ENCODE data around the gene NHLRC4. TPM values are rescaled to one million over a fixed set of nuclear protein-coding genes. Genes with fewer than 3 reads are reported as not detected.

Gene NHLRC4
- total and polyA plus RNA-seq, 7 donors: 0.06 to 0.39 (median 0.27) TPM; not detected in 1

DNA sequence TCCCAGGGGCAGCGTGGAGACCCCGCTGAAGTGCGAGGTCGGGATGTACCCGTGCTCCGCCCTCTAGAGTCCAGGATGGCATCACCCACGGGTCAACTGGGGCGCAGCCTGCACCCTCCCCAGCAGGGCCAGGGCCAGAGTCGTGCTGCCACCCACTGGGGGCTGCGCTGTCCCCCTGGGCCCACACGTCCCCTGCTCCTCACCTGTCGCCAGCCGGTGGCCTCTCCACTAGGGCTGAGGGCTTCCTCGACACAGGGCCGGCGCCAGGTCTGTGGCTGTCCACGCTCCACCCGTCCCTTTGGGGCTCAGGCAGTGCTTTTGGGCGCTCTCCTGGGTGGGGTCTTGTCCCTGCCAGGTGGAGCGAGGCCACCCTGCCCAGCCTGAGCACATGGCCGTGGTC, 18.2 kb upstream of the NHLRC4 start:
- TF ChIP-seq, protein P1, sequence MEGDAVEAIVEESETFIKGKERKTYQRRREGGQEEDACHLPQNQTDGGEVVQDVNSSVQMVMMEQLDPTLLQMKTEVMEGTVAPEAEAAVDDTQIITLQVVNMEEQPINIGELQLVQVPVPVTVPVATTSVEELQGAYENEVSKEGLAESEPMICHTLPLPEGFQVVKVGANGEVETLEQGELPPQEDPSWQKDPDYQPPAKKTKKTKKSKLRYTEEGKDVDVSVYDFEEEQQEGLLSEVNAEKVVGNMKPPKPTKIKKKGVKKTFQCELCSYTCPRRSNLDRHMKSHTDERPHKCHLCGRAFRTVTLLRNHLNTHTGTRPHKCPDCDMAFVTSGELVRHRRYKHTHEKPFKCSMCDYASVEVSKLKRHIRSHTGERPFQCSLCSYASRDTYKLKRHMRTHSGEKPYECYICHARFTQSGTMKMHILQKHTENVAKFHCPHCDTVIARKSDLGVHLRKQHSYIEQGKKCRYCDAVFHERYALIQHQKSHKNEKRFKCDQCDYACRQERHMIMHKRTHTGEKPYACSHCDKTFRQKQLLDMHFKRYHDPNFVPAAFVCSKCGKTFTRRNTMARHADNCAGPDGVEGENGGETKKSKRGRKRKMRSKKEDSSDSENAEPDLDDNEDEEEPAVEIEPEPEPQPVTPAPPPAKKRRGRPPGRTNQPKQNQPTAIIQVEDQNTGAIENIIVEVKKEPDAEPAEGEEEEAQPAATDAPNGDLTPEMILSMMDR (IDR thresholded peaks at IDR 0.05): no peak
- Histone ChIP-seq H3K27ac (no peak overlapping the region), H3K36me3 (ENCODE audit: insufficient read depth in 1 of 2, low read depth in 1 of 2) (peaks cover 8 to 52% of the 10 kb centered on the region in 2 donors), H3K4me1 (no peaks in the 10 kb centered on the region), H3K27me3 (ENCODE audit: insufficient read depth in 3 of 3, low read length in 2 of 3) (no peaks in the 10 kb centered on the region), H3K4me3 (no peak overlapping the region), H3K9me3 (no peaks in the 10 kb centered on the region)
- intact Hi-C loops (cut with DNase I): no loop called here
- ATAC-seq: no peak
- DNase-seq: no peak
- WGBS, 3 donors: 94 to 96% (median 95%) methylated on average over 20 to 21 of the region's 21 CpGs

DNA sequence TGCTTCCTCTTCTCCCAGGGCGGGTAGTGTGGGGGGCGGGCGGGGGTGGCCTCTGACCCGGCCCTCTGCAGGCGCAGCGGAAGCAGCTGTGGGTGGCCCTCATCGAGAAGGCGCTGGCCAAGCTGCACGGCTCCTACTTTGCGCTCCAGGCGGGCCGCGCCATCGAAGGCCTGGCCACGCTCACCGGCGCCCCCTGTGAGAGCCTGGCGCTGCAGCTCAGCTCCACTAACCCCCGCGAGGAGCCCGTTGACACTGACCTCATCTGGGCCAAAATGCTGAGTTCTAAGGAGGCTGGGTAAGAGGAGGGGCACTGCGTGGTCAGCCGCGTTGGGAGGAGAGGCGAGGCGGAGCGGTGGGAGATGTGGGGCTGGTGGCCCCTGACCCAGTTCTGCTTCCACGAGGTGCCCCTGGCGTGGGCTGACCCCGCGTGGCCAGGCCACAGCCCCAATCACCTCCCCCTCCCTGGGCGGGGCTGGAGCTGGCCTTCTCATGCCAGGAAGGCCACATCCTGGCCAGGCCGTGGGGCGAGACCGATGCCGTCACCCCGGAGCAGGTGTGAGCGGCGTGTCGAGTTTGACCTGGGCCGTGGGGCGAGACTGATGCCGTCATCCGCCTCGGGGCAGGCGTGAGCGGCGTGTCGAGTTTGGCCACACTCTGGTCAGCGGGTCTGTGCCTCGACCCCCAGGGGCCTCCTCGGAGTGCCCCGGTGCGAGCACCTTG, 17.1 kb upstream of the NHLRC4 start:
- Histone ChIP-seq H3K36me3 (ENCODE audit: insufficient read depth in 1 of 2, low read depth in 1 of 2) (peaks cover 8 to 58% of the 10 kb centered on the region in 2 donors), H3K4me1 (no peaks in the 10 kb centered on the region), H3K4me3 (no peak overlapping the region), H3K27ac (no peak overlapping the region), H3K9me3 (no peaks in the 10 kb centered on the region), H3K27me3 (ENCODE audit: insufficient read depth in 3 of 3, low read length in 2 of 3) (no peaks in the 10 kb centered on the region)
- intact Hi-C loops (cut with DNase I): no loop called here
- TF ChIP-seq, protein P1 (IDR thresholded peaks at IDR 0.05): no peak
- DNase-seq (no peak), ATAC-seq (no peak)
- WGBS, 3 donors: 94 to 95% (median 94%) methylated on average over 40 to 54 of the region's 54 CpGs

DNA sequence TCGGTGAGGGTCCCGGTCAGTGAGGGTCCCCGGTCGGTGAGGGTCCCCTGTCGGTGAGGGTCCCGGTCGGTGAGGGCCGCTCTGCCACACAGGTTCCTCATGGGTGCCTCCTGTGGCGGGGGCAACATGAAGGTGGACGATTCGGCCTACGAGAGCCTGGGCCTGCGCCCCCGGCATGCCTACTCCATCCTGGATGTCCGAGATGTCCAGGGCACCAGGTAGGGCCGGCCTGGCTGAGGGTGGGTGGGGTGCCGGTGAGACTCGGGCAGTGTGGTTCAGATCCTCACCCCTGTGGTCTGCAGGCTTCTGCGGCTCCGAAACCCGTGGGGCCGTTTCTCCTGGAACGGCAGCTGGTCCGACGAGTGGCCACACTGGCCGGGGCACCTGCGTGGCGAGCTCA, 15.6 kb upstream of the NHLRC4 start:
- no peak for DNase-seq
- H3K27ac ChIP-seq: no peak overlapping the region
- intact Hi-C loops (cut with DNase I): no loop called here
- ATAC-seq: no peak
- WGBS, 3 donors: 96 to 97% (median 97%) methylated on average over 24 to 28 of the region's 28 CpGs
- H3K36me3 ChIP-seq (ENCODE audit: insufficient read depth in 1 of 2, low read depth in 1 of 2): peaks cover 8 to 58% of the 10 kb centered on the region in 2 donors
- no peaks in the 10 kb centered on the region for H3K9me3 ChIP-seq
- no peaks in the 10 kb centered on the region for H3K4me1 ChIP-seq
- no peaks in the 10 kb centered on the region for H3K27me3 ChIP-seq (ENCODE audit: insufficient read depth in 3 of 3, low read length in 2 of 3)
- TF ChIP-seq, protein P1 (IDR thresholded peaks at IDR 0.05): no peak
- H3K4me3 ChIP-seq: no peak overlapping the region

DNA sequence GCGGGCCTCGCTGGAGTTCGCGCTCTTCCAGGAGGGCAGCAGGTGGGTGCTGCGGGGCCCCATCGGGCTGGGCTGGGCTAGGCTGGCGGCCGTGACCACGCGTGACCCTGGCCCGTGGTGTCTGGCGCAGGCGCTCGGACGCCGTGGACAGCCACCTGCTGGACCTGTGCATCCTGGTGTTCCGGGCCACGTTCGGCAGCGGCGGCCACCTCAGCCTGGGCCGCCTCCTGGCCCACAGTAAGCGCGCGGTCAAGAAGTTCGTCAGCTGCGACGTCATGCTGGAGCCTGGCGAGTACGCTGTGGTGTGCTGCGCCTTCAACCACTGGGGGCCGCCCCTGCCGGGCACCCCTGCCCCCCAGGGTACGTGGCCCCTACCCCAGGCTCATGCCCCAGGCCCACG, 14.6 kb upstream of the NHLRC4 start:
- Histone ChIP-seq H3K27me3 (ENCODE audit: insufficient read depth in 3 of 3, low read length in 2 of 3) (no peaks in the 10 kb centered on the region), H3K9me3 (no peaks in the 10 kb centered on the region), H3K4me1 (no peaks in the 10 kb centered on the region), H3K4me3 (no peak overlapping the region), H3K27ac (no peak overlapping the region), H3K36me3 (ENCODE audit: insufficient read depth in 1 of 2, low read depth in 1 of 2) (peaks cover 8 to 58% of the 10 kb centered on the region in 2 donors)
- DNase-seq: no peak
- intact Hi-C loops (cut with DNase I): no loop called here
- ATAC-seq: no peak
- TF ChIP-seq, protein P1 (IDR thresholded peaks at IDR 0.05): no peak
- WGBS, 3 donors: 94 to 95% (median 95%) methylated on average over 31 to 35 of the region's 35 CpGs

All from psoas muscle (tissue), 8 donors.